ENCODE data around the gene ARHGEF19.

Gene ARHGEF19
- long read RNA-seq, partial matches to known transcripts: 17 of 24 reads
- long read RNA-seq, other reads (novel, unspliced or antisense): 7 of 24 reads

DNA sequence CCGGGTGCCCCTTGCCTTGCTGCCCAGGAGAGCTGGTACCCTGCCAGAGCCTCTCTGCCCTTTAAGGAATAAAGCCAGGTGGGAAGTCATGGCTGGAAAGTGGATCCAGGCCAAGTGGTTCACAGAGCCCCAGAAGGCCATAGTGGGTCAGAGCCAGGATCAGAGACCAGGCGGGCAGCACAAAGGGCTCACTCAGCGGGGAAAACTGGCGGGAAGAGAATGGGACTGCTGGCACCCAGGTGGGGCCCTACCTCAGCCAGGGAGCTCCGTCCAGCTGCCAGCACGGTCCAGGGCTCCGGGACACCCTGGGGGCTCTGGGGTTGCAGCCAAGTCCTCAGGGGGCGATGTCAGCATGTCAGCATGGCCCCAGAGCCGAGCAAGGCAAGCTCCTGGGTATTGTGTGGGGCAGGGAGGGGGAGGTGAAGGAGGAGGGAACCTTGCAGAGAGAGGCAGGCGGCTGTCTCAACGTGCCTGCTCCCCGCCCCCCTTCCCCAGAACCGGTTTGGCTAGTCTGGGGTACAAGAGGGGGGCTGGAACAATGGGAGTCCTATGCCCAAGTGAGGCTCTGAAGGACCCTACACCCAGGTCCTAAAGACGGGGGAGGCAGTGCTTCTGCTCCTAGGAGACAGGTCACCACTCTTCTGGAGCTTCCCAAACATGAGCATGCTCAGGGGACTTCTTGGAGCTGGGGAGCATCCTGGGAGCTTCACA lies at the start of gene ARHGEF19:
Gene ARHGEF19 (minus strand): TSS at position 402 of the 711 bp plus-strand sequence. CDS start 3,598 bp downstream, outside the sequence.
- Histone ChIP-seq H3K27me3 (ENCODE audit: insufficient read depth, poor library complexity, severe bottlenecking) (peaks cover 3% of the 10 kb centered on the region), H3K27ac (replicated peaks) (no peak within 1 kb of the TSS), H3K4me3 (replicated peaks; ENCODE audit: insufficient read depth, low read length) (no peak within 1 kb of the TSS)
- DNase-seq (ENCODE audit: low read depth in 1 of 2, low spot score in 1 of 2): no peak
- TF ChIP-seq, protein P1, sequence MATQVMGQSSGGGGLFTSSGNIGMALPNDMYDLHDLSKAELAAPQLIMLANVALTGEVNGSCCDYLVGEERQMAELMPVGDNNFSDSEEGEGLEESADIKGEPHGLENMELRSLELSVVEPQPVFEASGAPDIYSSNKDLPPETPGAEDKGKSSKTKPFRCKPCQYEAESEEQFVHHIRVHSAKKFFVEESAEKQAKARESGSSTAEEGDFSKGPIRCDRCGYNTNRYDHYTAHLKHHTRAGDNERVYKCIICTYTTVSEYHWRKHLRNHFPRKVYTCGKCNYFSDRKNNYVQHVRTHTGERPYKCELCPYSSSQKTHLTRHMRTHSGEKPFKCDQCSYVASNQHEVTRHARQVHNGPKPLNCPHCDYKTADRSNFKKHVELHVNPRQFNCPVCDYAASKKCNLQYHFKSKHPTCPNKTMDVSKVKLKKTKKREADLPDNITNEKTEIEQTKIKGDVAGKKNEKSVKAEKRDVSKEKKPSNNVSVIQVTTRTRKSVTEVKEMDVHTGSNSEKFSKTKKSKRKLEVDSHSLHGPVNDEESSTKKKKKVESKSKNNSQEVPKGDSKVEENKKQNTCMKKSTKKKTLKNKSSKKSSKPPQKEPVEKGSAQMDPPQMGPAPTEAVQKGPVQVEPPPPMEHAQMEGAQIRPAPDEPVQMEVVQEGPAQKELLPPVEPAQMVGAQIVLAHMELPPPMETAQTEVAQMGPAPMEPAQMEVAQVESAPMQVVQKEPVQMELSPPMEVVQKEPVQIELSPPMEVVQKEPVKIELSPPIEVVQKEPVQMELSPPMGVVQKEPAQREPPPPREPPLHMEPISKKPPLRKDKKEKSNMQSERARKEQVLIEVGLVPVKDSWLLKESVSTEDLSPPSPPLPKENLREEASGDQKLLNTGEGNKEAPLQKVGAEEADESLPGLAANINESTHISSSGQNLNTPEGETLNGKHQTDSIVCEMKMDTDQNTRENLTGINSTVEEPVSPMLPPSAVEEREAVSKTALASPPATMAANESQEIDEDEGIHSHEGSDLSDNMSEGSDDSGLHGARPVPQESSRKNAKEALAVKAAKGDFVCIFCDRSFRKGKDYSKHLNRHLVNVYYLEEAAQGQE (IDR thresholded peaks at IDR 0.05; ENCODE audit: insufficient replicate concordance, low read depth): no peak
- TF ChIP-seq SPI1 (IDR thresholded peaks at IDR 0.05; ENCODE audit: borderline replicate concordance, low read depth) (no peak), POLR2AphosphoS5 (IDR thresholded peaks at IDR 0.05; ENCODE audit: low read depth) (no peak), GABPA (IDR thresholded peaks at IDR 0.05; ENCODE audit: low read depth) (no peak)
- TF ChIP-seq, protein P2, sequence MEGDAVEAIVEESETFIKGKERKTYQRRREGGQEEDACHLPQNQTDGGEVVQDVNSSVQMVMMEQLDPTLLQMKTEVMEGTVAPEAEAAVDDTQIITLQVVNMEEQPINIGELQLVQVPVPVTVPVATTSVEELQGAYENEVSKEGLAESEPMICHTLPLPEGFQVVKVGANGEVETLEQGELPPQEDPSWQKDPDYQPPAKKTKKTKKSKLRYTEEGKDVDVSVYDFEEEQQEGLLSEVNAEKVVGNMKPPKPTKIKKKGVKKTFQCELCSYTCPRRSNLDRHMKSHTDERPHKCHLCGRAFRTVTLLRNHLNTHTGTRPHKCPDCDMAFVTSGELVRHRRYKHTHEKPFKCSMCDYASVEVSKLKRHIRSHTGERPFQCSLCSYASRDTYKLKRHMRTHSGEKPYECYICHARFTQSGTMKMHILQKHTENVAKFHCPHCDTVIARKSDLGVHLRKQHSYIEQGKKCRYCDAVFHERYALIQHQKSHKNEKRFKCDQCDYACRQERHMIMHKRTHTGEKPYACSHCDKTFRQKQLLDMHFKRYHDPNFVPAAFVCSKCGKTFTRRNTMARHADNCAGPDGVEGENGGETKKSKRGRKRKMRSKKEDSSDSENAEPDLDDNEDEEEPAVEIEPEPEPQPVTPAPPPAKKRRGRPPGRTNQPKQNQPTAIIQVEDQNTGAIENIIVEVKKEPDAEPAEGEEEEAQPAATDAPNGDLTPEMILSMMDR (IDR thresholded peaks at IDR 0.05; ENCODE audit: insufficient read depth, low read length): no peak

DNA sequence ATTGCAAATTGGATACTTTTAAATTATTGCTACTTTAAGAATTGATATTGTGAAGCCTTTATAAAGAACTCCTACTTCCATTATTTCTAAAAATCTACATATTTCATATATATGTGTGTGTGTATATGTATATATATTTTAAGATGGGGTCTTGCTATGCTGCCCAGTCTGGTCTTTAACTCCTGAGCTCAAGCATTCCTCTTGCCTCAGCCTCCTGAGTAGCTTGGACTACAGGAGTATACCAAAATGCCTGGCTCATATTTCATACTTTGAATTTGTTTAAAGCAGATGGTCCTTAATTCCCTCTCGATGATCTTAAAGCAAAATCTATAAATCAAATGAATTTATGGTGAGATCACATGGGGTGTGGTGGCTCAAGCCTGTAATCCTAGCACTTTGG lies 49.6 kb upstream of the ARHGEF19 start:
- H3K4me3 ChIP-seq (replicated peaks; ENCODE audit: insufficient read depth, low read length): no peak overlapping the region
- no peaks in the 10 kb centered on the region for H3K27me3 ChIP-seq (ENCODE audit: insufficient read depth, poor library complexity, severe bottlenecking)
- TF ChIP-seq, protein P2 (IDR thresholded peaks at IDR 0.05; ENCODE audit: insufficient read depth, low read length): no peak
- TF ChIP-seq GABPA (IDR thresholded peaks at IDR 0.05; ENCODE audit: low read depth) (no peak), POLR2AphosphoS5 (IDR thresholded peaks at IDR 0.05; ENCODE audit: low read depth) (no peak), SPI1 (IDR thresholded peaks at IDR 0.05; ENCODE audit: borderline replicate concordance, low read depth) (no peak)
- TF ChIP-seq, protein P1 (IDR thresholded peaks at IDR 0.05; ENCODE audit: insufficient replicate concordance, low read depth): no peak
- DNase-seq (ENCODE audit: low read depth in 1 of 2, low spot score in 1 of 2): no peak
- no peak overlapping the region for H3K27ac ChIP-seq (replicated peaks)

DNA sequence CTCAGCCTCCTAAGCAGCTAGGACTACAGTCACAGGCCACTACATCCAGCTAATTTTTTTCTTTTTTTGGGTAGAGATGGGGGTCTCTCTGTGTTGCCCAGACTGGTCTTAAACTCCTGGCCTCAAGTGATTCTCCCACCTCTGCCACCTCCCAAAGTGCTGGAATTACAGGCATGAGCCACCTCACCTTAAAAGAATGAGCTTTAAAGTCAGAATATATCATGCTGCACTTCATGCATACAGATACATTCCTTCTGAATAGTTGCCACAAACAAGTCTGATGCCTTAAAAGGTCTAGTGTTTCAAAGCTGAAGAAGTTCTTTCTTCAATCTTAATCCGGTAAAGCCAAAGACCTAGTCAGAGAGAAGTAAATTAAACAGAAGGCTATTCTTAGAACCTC lies 48.4 kb upstream of the ARHGEF19 start:
- Histone ChIP-seq H3K27ac (replicated peaks) (no peak overlapping the region), H3K27me3 (ENCODE audit: insufficient read depth, poor library complexity, severe bottlenecking) (no peaks in the 10 kb centered on the region), H3K4me3 (replicated peaks; ENCODE audit: insufficient read depth, low read length) (no peak overlapping the region)
- DNase-seq (ENCODE audit: low read depth in 1 of 2, low spot score in 1 of 2): no peak
- TF ChIP-seq POLR2AphosphoS5 (IDR thresholded peaks at IDR 0.05; ENCODE audit: low read depth): no peak
- TF ChIP-seq, protein P2 (IDR thresholded peaks at IDR 0.05; ENCODE audit: insufficient read depth, low read length): no peak
- TF ChIP-seq SPI1 (IDR thresholded peaks at IDR 0.05; ENCODE audit: borderline replicate concordance, low read depth): no peak
- no peak for TF ChIP-seq GABPA (IDR thresholded peaks at IDR 0.05; ENCODE audit: low read depth)
- TF ChIP-seq, protein P1 (IDR thresholded peaks at IDR 0.05; ENCODE audit: insufficient replicate concordance, low read depth): no peak
